Sigmoid colon (tissue), 7 donors: ENCODE measurements around the gene SDF2L1. TPM values are rescaled to one million over a fixed set of nuclear protein-coding genes. Genes with fewer than 3 reads are reported as not detected.
"Not testable (repeated sequence)": the region's sequence is repeated elsewhere in the genome, so short reads cannot be mapped to it uniquely, and the experiment has no call there.

Source experiments
- DNase-seq: peaks from one replicate; pipeline ENCODE4 v3.0.0-alpha.2; 2019
- H3K27ac ChIP-seq, 4 donors: fragments of 200-600 bp; sonication (generic); one replicate each; pipeline ENCODE4 v1.5.1; 2016 to 2019; ENCODE audit warnings: mild to moderate bottlenecking in 1 of 4
- H3K27me3 ChIP-seq, 3 donors: fragments of 200-600 bp; sonication (generic); one replicate each; pipeline ENCODE4 v1.5.1; 2019; ENCODE audit warnings: mild to moderate bottlenecking in 1 of 3
- H3K36me3 ChIP-seq, 4 donors: fragments of 200-600 bp; sonication (generic); one replicate each; pipeline ENCODE4 v1.5.1; 2016 to 2019
- H3K4me1 ChIP-seq, 4 donors: fragments of 200-600 bp; sonication (generic); one replicate each; pipeline ENCODE4 v1.5.1; 2017 to 2019
- H3K4me3 ChIP-seq, 4 donors: fragments of 200-600 bp; sonication (generic); one replicate each; pipeline ENCODE4 v1.5.1; 2017 to 2019; ENCODE audit warnings: mild to moderate bottlenecking in 2 of 4, moderate library complexity in 1 of 4
- H3K9me3 ChIP-seq, 4 donors: fragments of 200-600 bp in 3 of 4; sonication (generic) in 3 of 4; one replicate each; pipeline versions ENCODE4 v1.5.1 to v1.6.1; 2013 to 2019
- EP300 ChIP-seq, 4 donors: sonication (generic); formaldehyde crosslinking; IDR thresholded peaks; one replicate each; pipeline ENCODE4 v1.6.1; 2017; ENCODE audit warnings: antibody characterized with exemption in 4 of 4
- POLR2A ChIP-seq, 2 donors: fragments of 450-650 bp; IDR thresholded peaks; one replicate each; pipeline ENCODE4 v1.6.1; 2016; ENCODE audit warnings: antibody characterized with exemption in 2 of 2, mild to moderate bottlenecking in 2 of 2, moderate library complexity in 2 of 2
- POLR2AphosphoS5 ChIP-seq, 4 donors: sonication (generic); formaldehyde crosslinking; IDR thresholded peaks; one replicate each; pipeline ENCODE4 v1.6.1; 2017; ENCODE audit warnings: antibody characterized with exemption in 4 of 4
- WGBS, 2 donors: extraction: QIAGEN DNeasy Blood & Tissue Kit; methylation state at CpG; one replicate each; pipeline ENCODE4 v1.1.7; 2013; 5-methylcytosine and 5-hydroxymethylcytosine counted together
- intact Hi-C: fragments of 100-400 bp; cut with DNase I; formaldehyde crosslinking; loops from one replicate; pipeline ENCODE4 v1.15.1; 2023
- polyA plus RNA-seq, 3 donors: library from polyadenylated mRNA; stranded (reverse); fragments of 200-250 nt; gene quantifications; one replicate each; pipeline ENCODE4 v1.2.3, GENCODE V29; 2013
- total RNA-seq, 4 donors: library from RNA; depleted of rRNA; stranded (reverse); fragments of >200 nt; gene quantifications; one replicate each; pipeline ENCODE4 v1.1.0, GENCODE V29; 2016
- TF ChIP-seq, protein P1 (sequence below), 4 experiments: fragments of 450-650 bp in 3 of 4; fragments of 200-600 bp in 1 of 4; IDR thresholded peaks; one replicate each; pipeline ENCODE4 v1.5.1; 2016 to 2019; ENCODE audit warnings: antibody characterized with exemption in 4 of 4, mild to moderate bottlenecking in 3 of 4, moderate library complexity in 2 of 4
- donor health status: healthy with polysubstance abuse.
- donor health status: Bipolar disorder and iron deficiency.
- donor health status: healthy.

SDF2L1 gene
- total and polyA plus RNA-seq, 7 donors, result 6.1 to 127 (median 25.0) TPM

DNA sequence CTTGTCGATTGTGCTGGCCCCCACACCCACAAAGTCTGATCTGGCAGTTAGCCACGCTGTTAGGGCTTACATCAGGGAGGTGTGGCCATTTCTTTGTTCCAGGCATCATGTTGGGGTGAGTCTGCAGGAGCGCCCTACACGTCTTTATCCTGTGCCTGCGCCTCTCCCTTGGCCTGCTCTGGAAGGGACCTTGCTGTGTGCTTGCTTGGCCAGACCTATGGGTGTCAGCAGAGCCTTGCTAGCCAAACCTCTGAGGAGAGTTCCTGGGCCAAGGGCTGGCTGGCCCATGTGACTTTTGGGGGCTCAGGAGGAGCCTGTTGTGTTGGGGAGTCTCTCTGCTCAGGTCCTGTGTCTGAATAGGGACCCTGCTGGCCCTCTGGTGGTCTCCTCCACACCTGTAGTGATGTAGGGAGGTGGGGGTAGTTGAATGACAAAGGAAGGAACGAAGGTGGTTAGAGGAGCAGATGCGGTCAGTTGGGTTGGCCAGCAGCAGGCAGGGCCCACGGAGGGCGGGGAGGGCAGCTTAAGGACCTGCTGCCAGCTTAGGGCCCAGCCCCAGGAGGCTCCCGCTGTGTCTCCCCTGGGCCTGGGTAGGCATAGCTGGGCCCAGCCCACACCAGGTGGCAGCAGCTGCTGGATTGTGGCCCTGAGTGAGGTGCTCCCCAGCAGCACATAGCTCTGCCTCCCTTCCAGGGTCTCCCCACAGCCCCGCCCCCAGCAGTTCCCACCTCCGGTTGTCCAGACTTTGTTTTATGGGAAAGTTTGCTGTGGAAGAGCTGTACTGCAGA, 31.6 kb downstream of the SDF2L1 start:
- TF ChIP-seq, protein P1, sequence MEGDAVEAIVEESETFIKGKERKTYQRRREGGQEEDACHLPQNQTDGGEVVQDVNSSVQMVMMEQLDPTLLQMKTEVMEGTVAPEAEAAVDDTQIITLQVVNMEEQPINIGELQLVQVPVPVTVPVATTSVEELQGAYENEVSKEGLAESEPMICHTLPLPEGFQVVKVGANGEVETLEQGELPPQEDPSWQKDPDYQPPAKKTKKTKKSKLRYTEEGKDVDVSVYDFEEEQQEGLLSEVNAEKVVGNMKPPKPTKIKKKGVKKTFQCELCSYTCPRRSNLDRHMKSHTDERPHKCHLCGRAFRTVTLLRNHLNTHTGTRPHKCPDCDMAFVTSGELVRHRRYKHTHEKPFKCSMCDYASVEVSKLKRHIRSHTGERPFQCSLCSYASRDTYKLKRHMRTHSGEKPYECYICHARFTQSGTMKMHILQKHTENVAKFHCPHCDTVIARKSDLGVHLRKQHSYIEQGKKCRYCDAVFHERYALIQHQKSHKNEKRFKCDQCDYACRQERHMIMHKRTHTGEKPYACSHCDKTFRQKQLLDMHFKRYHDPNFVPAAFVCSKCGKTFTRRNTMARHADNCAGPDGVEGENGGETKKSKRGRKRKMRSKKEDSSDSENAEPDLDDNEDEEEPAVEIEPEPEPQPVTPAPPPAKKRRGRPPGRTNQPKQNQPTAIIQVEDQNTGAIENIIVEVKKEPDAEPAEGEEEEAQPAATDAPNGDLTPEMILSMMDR (IDR thresholded peaks at IDR 0.05), result no peak
- TF ChIP-seq POLR2A (IDR thresholded peaks at IDR 0.05) (no peak), EP300 (IDR thresholded peaks at IDR 0.05) (no peak), POLR2AphosphoS5 (IDR thresholded peaks at IDR 0.05) (no peak)
- intact Hi-C loops, result no loop called here
- no peak for DNase-seq
- Histone ChIP-seq H3K27me3 (no peaks in the 10 kb centered on the region), H3K9me3 (no peaks in the 10 kb centered on the region), H3K4me3 (no peak overlapping the region), H3K27ac (no peak overlapping the region), H3K36me3 (peaks cover 21 to 65% (median 38%) of the 10 kb centered on the region in 4 donors), H3K4me1 (no peaks in the 10 kb centered on the region)
- WGBS, 2 donors, result 94 to 96% methylated on average over 12 of the region's 12 CpGs

DNA sequence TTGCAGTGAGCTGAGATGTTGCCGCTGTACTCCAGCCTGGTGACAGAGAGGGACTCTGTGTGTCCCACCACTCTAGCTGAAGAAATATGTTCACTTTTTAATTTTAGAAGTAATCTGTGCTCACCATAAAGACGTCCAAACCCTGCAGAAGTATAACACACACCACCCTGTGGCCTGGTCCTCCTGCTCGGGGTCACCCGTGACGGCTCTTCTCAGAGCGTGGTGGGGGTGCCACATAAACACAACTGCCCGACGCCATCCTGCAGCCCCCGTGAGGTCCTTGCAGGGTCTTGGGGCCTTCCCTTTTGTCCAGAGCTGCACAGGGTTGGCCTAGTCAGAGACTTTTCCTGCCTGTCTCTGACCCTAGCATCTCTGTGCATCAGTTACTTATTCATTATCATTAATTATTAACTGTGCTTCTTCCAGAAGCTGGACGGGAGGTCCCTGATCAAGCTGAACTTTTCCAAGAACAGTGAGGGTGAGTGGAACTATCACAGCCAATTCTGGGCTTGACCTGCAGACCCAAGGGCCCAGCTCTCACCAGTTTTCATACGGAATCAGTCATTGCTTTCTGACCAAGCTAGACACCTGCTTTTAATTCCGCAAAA, 32.6 kb downstream of the SDF2L1 start:
- H3K27ac ChIP-seq, result no peak overlapping the region
- H3K27me3 ChIP-seq, result no peaks in the 10 kb centered on the region
- H3K36me3 ChIP-seq, result peaks cover 21 to 57% (median 38%) of the 10 kb centered on the region in 4 donors
- intact Hi-C loops, result no loop called here
- 98% methylated on average over 12 of the region's 12 CpGs for WGBS, 2 donors
- DNase-seq, result no peak
- no peak for TF ChIP-seq POLR2A (IDR thresholded peaks at IDR 0.05)
- no peak for TF ChIP-seq POLR2AphosphoS5 (IDR thresholded peaks at IDR 0.05)
- H3K9me3 ChIP-seq, result no peaks in the 10 kb centered on the region
- H3K4me1 ChIP-seq, result no peaks in the 10 kb centered on the region
- H3K4me3 ChIP-seq, result no peak overlapping the region

- no peak overlapping the region for H3K27ac ChIP-seq
- H3K4me3 ChIP-seq, result no peak overlapping the region
- H3K27me3 ChIP-seq, result no peaks in the 10 kb centered on the region
- no peak for DNase-seq
- intact Hi-C loops, result no loop called here
- H3K36me3 ChIP-seq, result peaks cover 12 to 53% (median 35%) of the 10 kb centered on the region in 4 donors
- H3K4me1 ChIP-seq, result no peaks in the 10 kb centered on the region
- H3K9me3 ChIP-seq, result no peaks in the 10 kb centered on the region
- 92 to 96% methylated on average over 15 of the region's 15 CpGs for WGBS, 2 donors
- TF ChIP-seq EP300 (IDR thresholded peaks at IDR 0.05) (no peak), POLR2AphosphoS5 (IDR thresholded peaks at IDR 0.05) (no peak), POLR2A (IDR thresholded peaks at IDR 0.05) (no peak)
- TF ChIP-seq, protein P1 (IDR thresholded peaks at IDR 0.05), result no peak
These were observed 35.7 kb downstream of the SDF2L1 start for GRCh38 chr22:21677606-21678443.

DNA sequence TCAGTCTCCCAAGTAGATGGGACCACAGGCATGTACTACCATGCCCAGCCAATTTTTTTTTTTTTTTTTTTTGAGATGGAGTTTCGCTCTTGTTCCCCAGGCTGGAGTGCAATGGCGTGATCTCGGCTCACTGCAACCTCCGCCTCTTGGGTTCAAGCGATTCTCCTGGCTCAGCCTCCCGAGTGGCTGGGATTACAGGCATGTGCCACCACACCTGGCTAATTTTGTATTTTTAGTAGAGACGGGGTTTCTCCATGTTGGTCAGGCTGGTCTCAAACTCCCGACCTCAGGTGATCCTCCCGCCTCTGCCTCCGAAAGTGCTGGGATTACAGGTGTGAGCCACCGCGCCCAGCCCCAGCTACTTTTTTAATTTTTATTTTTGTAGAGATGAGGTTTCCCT, 36.7 kb downstream of the SDF2L1 start:
- H3K4me3 ChIP-seq, H3K27ac ChIP-seq, intact Hi-C loops, DNase-seq, H3K27me3 ChIP-seq, H3K9me3 ChIP-seq, H3K4me1 ChIP-seq: not testable (repeated sequence)
- 98 to 99% methylated on average over 12 of the region's 12 CpGs for WGBS, 2 donors
- peaks cover 11 to 53% (median 32%) of the 10 kb centered on the region in 4 donors for H3K36me3 ChIP-seq

DNA sequence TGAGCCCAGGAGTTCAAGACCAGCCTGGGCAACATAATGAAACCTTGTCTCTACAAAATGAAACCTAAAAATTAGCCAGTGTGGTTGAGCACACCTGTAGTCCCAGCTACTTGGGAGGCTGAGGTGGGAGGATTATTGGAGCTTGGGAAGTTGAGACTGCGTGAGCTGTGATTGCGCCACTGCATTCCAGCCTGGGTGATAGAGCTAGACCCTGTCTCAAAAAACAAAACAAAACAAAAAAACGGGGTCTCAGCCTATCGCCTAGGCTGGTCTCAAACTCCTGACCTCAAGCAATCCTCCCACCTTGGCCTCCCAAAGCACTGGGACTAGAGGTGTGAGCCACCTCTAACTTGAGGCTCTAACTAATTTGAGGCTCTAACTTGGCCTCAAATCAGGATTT, 37.3 kb downstream of the SDF2L1 start:
- WGBS, 2 donors, result 85 to 95% methylated on average over 4 of the region's 4 CpGs
- Histone ChIP-seq H3K27ac (no peak overlapping the region), H3K27me3 (no peaks in the 10 kb centered on the region), H3K4me3 (no peak overlapping the region), H3K9me3 (no peaks in the 10 kb centered on the region), H3K4me1 (no peaks in the 10 kb centered on the region), H3K36me3 (peaks cover 11 to 51% (median 31%) of the 10 kb centered on the region in 4 donors)
- no peak for TF ChIP-seq POLR2A (IDR thresholded peaks at IDR 0.05)
- no peak for TF ChIP-seq POLR2AphosphoS5 (IDR thresholded peaks at IDR 0.05)
- no peak for TF ChIP-seq EP300 (IDR thresholded peaks at IDR 0.05)
- TF ChIP-seq, protein P1 (IDR thresholded peaks at IDR 0.05), result no peak
- no peak for DNase-seq
- intact Hi-C loops, result no loop called here
